ENCODE measurements around the gene PRKN.

- TF ChIP-seq CTCF (IDR thresholded peaks at IDR 0.05; ENCODE audit: low read depth, low read length) (no peak), EZH2phosphoT487 (IDR thresholded peaks at IDR 0.05; ENCODE audit: low read depth) (no peak)
Observed at GRCh38 chr6:161961046-161961445, 766.5 kb downstream of the PRKN start.

Measured in OCI-LY3 (cell line).